GM19025 (cell line): ENCODE results near the gene PPP1R26.
"Not testable (repeated sequence)": the region's sequence is repeated elsewhere in the genome, so short reads cannot be mapped to it uniquely, and the experiment has no call there.

Experiments used
- ATAC-seq: cut with Tn5 transposase; IDR thresholded peaks from one replicate; pipeline ENCODE4 v1.9.1; 2021; ENCODE audit warnings: mild to moderate bottlenecking, low read depth, moderate library complexity; ENCODE audit not compliant: unreplicated experiment

PPP1R26 gene

DNA sequence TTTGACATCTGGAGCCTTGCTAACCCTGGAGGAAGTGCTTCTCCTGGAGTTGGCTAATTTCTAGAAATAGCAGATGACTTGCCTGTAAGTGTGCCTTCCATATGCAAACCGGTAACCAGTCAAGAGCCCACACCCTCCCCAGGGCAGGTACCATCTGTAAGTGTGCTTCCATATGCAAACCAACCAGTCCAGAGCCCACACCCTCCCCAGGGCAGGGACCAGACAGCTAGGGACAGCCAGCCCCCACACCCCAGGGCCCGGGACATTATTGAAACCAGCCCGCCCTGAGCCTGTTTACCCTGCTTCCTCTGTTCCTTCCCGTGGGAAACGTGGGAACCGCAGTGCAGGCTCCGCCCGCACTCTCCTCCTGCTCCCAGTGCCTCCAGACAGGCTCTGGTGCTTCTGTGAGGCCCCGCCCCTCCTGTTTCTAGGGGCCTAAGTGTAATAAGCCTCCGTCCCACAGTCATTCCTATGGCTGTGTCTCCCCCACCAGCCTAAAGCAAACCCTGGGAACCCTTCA, 54.7 kb downstream of the PPP1R26 start:
- ATAC-seq: not testable (repeated sequence)

DNA sequence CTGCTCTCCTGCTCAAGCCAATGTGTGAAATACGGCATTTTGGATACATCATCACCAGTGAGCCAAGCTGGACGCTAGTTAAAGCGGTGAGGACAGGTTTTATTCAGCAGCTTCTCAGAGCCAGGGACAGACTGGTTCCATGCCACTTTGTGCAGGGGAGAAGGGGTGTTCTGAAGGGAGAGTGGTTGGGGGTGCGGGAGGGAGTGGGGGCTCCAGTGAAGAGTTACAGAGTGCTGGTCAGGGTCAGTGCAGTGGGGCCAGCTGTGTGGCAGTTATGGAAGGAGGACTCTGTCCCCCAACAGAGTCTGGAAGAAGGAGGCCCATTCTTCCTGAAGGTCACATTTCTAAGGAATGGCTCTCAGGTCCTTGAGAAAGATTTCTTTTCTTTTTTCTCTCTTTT, 55.2 kb downstream of the PPP1R26 start:
- ATAC-seq: not testable (repeated sequence)

DNA sequence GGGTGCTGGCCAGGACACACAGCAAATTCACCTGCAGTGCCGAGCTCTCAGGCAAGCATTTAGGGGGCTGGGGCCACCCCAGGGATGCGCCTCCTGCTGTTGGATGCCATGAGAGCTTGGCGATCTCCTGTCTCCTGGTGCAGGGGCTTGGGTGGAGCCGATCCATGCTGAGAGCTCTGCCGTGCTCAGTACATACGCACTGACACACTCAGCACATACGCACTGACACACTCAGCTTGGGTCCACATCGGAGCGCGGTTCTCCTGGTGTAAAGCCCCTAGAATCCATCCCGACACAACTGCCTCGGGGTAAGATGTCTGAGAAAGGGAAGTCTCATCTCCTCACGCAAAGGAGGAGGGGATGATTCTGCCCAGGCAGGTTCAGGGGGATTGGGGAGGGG, 56.0 kb downstream of the PPP1R26 start:
- ATAC-seq: not testable (repeated sequence)

DNA sequence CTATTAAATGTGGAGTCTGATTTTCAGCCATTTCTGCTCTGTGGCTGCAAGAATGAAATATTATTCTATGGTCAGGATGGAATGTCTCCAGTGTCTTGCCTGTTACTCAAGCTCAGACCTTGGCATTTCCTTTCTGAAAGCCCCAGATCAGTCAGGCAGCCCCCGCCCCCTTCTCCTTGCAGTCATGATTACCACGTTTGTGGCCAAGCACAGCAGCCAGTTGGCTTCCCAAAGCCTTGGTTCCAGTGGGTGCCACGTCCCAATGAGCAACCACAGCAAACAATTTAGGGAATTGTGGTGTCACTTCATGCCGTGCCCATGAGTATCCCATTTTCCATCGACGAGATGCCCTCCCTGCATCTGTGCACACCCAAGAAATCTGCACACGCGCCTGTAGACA, 56.6 kb downstream of the PPP1R26 start:
- no peak for ATAC-seq
